Mesenchymal stem cell (in vitro differentiated cells and primary cell): ENCODE measurements around the gene ANO4.

ENCODE experiments used
- DNase-seq: peaks from one replicate; pipeline ENCODE4 v3.0.0-alpha.2; 2013
- H2AFZ ChIP-seq: one replicate; pipeline ENCODE4 v1.6.1; 2013; ENCODE audit warnings: low read depth, mild to moderate bottlenecking, control low read depth, inconsistent platforms, low read length, moderate library complexity
- H2AK5ac ChIP-seq: 2 replicates; pipeline ENCODE4 v1.6.1; 2013; ENCODE audit warnings: low read length, moderate library complexity, mild to moderate bottlenecking, inconsistent platforms; ENCODE audit not compliant: severe bottlenecking
- H2BK120ac ChIP-seq: one replicate; pipeline ENCODE4 v1.6.1; 2013; ENCODE audit warnings: low read depth, mild to moderate bottlenecking, inconsistent platforms, low read length, moderate library complexity
- H2BK12ac ChIP-seq, 2 experiments: one replicate each; pipeline ENCODE4 v1.6.1; 2013; ENCODE audit warnings: inconsistent platforms in 2 of 2, low read length in 2 of 2, mild to moderate bottlenecking in 2 of 2, moderate library complexity in 2 of 2, control low read depth in 1 of 2
- H2BK15ac ChIP-seq: one replicate; pipeline ENCODE4 v1.6.1; 2013; ENCODE audit warnings: mild to moderate bottlenecking, low read depth, inconsistent platforms; ENCODE audit not compliant: poor library complexity, severe bottlenecking
- H2BK5ac ChIP-seq: 2 replicates; pipeline ENCODE4 v1.6.1; 2013; ENCODE audit warnings: low read depth, mild to moderate bottlenecking, low read length, control low read depth, inconsistent platforms; ENCODE audit not compliant: poor library complexity, severe bottlenecking
- H3K14ac ChIP-seq, 2 experiments: one replicate each; pipeline ENCODE4 v1.6.1; 2013; ENCODE audit warnings: inconsistent platforms in 2 of 2, low read length in 2 of 2, control low read depth in 1 of 2, mild to moderate bottlenecking in 1 of 2, moderate library complexity in 1 of 2
- H3K18ac ChIP-seq, 2 experiments: one replicate each; pipeline ENCODE4 v1.6.1; 2013; ENCODE audit warnings: inconsistent platforms in 2 of 2, low read length in 2 of 2, control low read depth in 1 of 2, low read depth in 1 of 2, mild to moderate bottlenecking in 1 of 2
- H3K23ac ChIP-seq, 2 experiments: one replicate each; pipeline ENCODE4 v1.6.1; 2013; ENCODE audit warnings: inconsistent platforms in 2 of 2, low read length in 2 of 2, mild to moderate bottlenecking in 2 of 2, moderate library complexity in 2 of 2, control low read depth in 1 of 2
- H3K27ac ChIP-seq: 2 replicates; pipeline ENCODE4 v1.5.1; 2013; ENCODE audit warnings: mild to moderate bottlenecking, moderate library complexity, low read length, control low read depth, inconsistent platforms; ENCODE audit not compliant: poor library complexity, severe bottlenecking
- H3K27me3 ChIP-seq, 2 experiments: 2 replicates each; pipeline versions ENCODE4 v1.6.1 to v1.7.0; 2013; ENCODE audit warnings: low read length in 2 of 2, mild to moderate bottlenecking in 2 of 2, moderate library complexity in 2 of 2, control low read depth in 1 of 2, inconsistent platforms in 1 of 2; ENCODE audit not compliant: control insufficient read depth in 1 of 2, insufficient read depth in 1 of 2
- H3K36me3 ChIP-seq, 2 experiments: 2 replicates each; pipeline versions ENCODE4 v1.6.1 to v1.7.0; 2013; ENCODE audit warnings: low read length in 2 of 2, control low read depth in 1 of 2, inconsistent platforms in 1 of 2, low read depth in 1 of 2, mild to moderate bottlenecking in 1 of 2; ENCODE audit not compliant: insufficient read depth in 2 of 2, control insufficient read depth in 1 of 2
- H3K4ac ChIP-seq, 2 experiments: one replicate each; pipeline ENCODE4 v1.6.1; 2013; ENCODE audit warnings: inconsistent platforms in 2 of 2, low read length in 2 of 2, mild to moderate bottlenecking in 2 of 2, moderate library complexity in 2 of 2, control low read depth in 1 of 2, low read depth in 1 of 2
- H3K4me1 ChIP-seq: 2 replicates; pipeline ENCODE4 v1.6.1; 2013; ENCODE audit warnings: low read depth, low read length, control low read depth; ENCODE audit not compliant: control insufficient read depth, insufficient read depth
- H3K4me2 ChIP-seq: 2 replicates; pipeline ENCODE4 v1.6.1; 2013; ENCODE audit warnings: low read length, mild to moderate bottlenecking, inconsistent platforms; ENCODE audit not compliant: poor library complexity, severe bottlenecking
- H3K4me3 ChIP-seq, 2 experiments: 2 replicates each; pipeline versions ENCODE4 v1.5.1 to v1.7.0; 2013; ENCODE audit warnings: low read length in 2 of 2, mild to moderate bottlenecking in 2 of 2, control low read depth in 1 of 2, low read depth in 1 of 2; ENCODE audit not compliant: insufficient read depth in 1 of 2
- H3K79me1 ChIP-seq: replicated peaks from 2 replicates; pipeline ENCODE4 v1.6.1; 2013; ENCODE audit warnings: mild to moderate bottlenecking, control low read depth, low read length, inconsistent platforms; ENCODE audit not compliant: poor library complexity, severe bottlenecking
- H3K9ac ChIP-seq: 2 replicates; pipeline ENCODE4 v1.7.0; 2013; ENCODE audit warnings: mild to moderate bottlenecking, low read length, moderate library complexity
- H3K9me3 ChIP-seq: 2 replicates; pipeline ENCODE4 v1.7.0; 2013; ENCODE audit warnings: mild to moderate bottlenecking, low read length; ENCODE audit not compliant: control insufficient read depth
- H4K8ac ChIP-seq: one replicate; pipeline ENCODE4 v1.6.1; 2013; ENCODE audit warnings: inconsistent platforms, mild to moderate bottlenecking, low read length, moderate library complexity
- H4K91ac ChIP-seq: one replicate; pipeline ENCODE4 v1.6.1; 2013; ENCODE audit warnings: mild to moderate bottlenecking, low read length, inconsistent platforms
- WGBS: methylation state at CpG from one replicate; pipeline ENCODE4 v1.1.7; 2013; ENCODE audit warnings: mixed read lengths; 5-methylcytosine and 5-hydroxymethylcytosine counted together

ANO4 gene

GRCh38 chr12:101019667-101020066, 225.1 kb downstream of the ANO4 start:
- peaks cover 2% of the 10 kb centered on the region for H3K4me1 ChIP-seq
- H4K91ac ChIP-seq = no peak overlapping the region
- H2BK15ac ChIP-seq = no peak overlapping the region
- H4K8ac ChIP-seq = no peak overlapping the region
- no peak overlapping the region for H2BK120ac ChIP-seq
- no peak overlapping the region for H3K4me3 ChIP-seq
- no peak for DNase-seq
- H2AK5ac ChIP-seq = peak overlapping the region; percentile 98
- H3K14ac ChIP-seq = no peak overlapping the region
- H3K4me2 ChIP-seq = no peak overlapping the region
- no peak overlapping the region for H3K23ac ChIP-seq
- no peak overlapping the region for H2AFZ ChIP-seq
- no peaks in the 10 kb centered on the region for H3K9me3 ChIP-seq
- no peak overlapping the region for H3K4ac ChIP-seq
- H2BK5ac ChIP-seq = no peak overlapping the region
- H3K9ac ChIP-seq = no peak overlapping the region
- WGBS = 88% methylated on average over 1 of the region's 3 CpGs
- H3K79me1 ChIP-seq = no peaks in the 10 kb centered on the region
- H3K27ac ChIP-seq = no peak overlapping the region
- H3K27me3 ChIP-seq = no peaks in the 10 kb centered on the region
- no peak overlapping the region for H3K18ac ChIP-seq
- no peaks in the 10 kb centered on the region for H3K36me3 ChIP-seq
- no peak overlapping the region for H2BK12ac ChIP-seq

GRCh38 chr12:101021442-101021841, 226.9 kb downstream of the ANO4 start:
- Histone ChIP-seq H2BK15ac (no peak overlapping the region), H3K79me1 (no peaks in the 10 kb centered on the region), H3K4me2 (no peak overlapping the region), H3K4ac (no peak overlapping the region), H3K27me3 (no peaks in the 10 kb centered on the region), H3K14ac (no peak overlapping the region), H2BK5ac (no peak overlapping the region), H3K23ac (no peak overlapping the region), H2BK120ac (no peak overlapping the region), H3K9ac (no peak overlapping the region), H3K4me3 (no peak overlapping the region), H3K27ac (peak overlapping the region; percentile 58), H4K91ac (no peak overlapping the region), H3K9me3 (no peaks in the 10 kb centered on the region), H4K8ac (no peak overlapping the region), H2AK5ac (peak overlapping the region; percentile 94), H2BK12ac (no peak overlapping the region), H2AFZ (peak overlapping the region; percentile 5), H3K36me3 (no peaks in the 10 kb centered on the region), H3K4me1 (peaks cover 2% of the 10 kb centered on the region), H3K18ac (peak overlapping the region in 1 of 2 experiments; percentile 37)
- DNase-seq = peak; percentile 6
- 100% methylated on average over 2 of the region's 3 CpGs for WGBS

GRCh38 chr12:101021911-101022388, 227.4 kb downstream of the ANO4 start:
- H3K4me3 ChIP-seq = no peak overlapping the region

GRCh38 chr12:101027200-101027599, 232.6 kb downstream of the ANO4 start:
- H2BK5ac ChIP-seq = no peak overlapping the region
- H3K14ac ChIP-seq = no peak overlapping the region
- H4K91ac ChIP-seq = no peak overlapping the region
- H3K27ac ChIP-seq = no peak overlapping the region
- no peak overlapping the region for H3K4me3 ChIP-seq
- no peak for DNase-seq
- no peak overlapping the region for H2AFZ ChIP-seq
- no peak overlapping the region for H3K9ac ChIP-seq
- 89% methylated on average over 3 of the region's 3 CpGs for WGBS
- no peaks in the 10 kb centered on the region for H3K36me3 ChIP-seq
- H2AK5ac ChIP-seq = no peak overlapping the region
- no peak overlapping the region for H2BK15ac ChIP-seq
- H4K8ac ChIP-seq = no peak overlapping the region
- H3K23ac ChIP-seq = no peak overlapping the region
- H3K18ac ChIP-seq = no peak overlapping the region
- peaks cover 8% of the 10 kb centered on the region for H3K9me3 ChIP-seq
- H3K79me1 ChIP-seq = no peaks in the 10 kb centered on the region
- H3K4me1 ChIP-seq = peaks cover 4% of the 10 kb centered on the region
- no peak overlapping the region for H3K4me2 ChIP-seq
- no peak overlapping the region for H2BK12ac ChIP-seq
- no peak overlapping the region for H3K4ac ChIP-seq
- H3K27me3 ChIP-seq = no peaks in the 10 kb centered on the region
- no peak overlapping the region for H2BK120ac ChIP-seq

More at GRCh38 chr12:101021911-101022388, 227.4 kb downstream of the ANO4 start:
- Histone ChIP-seq H2BK12ac (no peak overlapping the region), H3K79me1 (no peaks in the 10 kb centered on the region), H3K27me3 (no peaks in the 10 kb centered on the region), H3K36me3 (no peaks in the 10 kb centered on the region), H3K14ac (no peak overlapping the region), H4K8ac (no peak overlapping the region), H2BK5ac (no peak overlapping the region), H4K91ac (no peak overlapping the region), H3K18ac (no peak overlapping the region), H3K23ac (no peak overlapping the region), H3K4ac (no peak overlapping the region), H3K9ac (peak overlapping the region; percentile 76), H3K27ac (peak overlapping the region; percentile 61), H2AFZ (no peak overlapping the region), H2AK5ac (no peak overlapping the region), H2BK120ac (no peak overlapping the region), H3K4me1 (peaks cover 2% of the 10 kb centered on the region), H3K4me2 (no peak overlapping the region), H3K9me3 (no peaks in the 10 kb centered on the region), H2BK15ac (no peak overlapping the region)
- DNase-seq = peak; percentile 82
